LNCaP clone FGC (cell line): Measurements from ENCODE around the gene COX7B.
A peak's percentile ranks its signal among the peaks of the same experiment; 100 is the strongest.
"Not testable (repeated sequence)": the region's sequence is repeated elsewhere in the genome, so short reads cannot be mapped to it uniquely, and the experiment has no call there.

ENCODE experiments used
- DNase-seq: peaks from one replicate; pipeline ENCODE4 v3.0.0-alpha.2; 2011; ENCODE audit warnings: low read depth
- H3K4me3 ChIP-seq: 2 replicates; pipeline ENCODE4 v1.5.1; 2011; ENCODE audit warnings: mild to moderate bottlenecking, low read depth, low read length, control low read depth
- CTCF ChIP-seq: IDR thresholded peaks from 2 replicates; pipeline ENCODE4 v1.5.1; 2012; ENCODE audit warnings: mild to moderate bottlenecking; ENCODE audit not compliant: control insufficient read depth, insufficient read depth; ENCODE audit errors: extremely low read depth

Gene COX7B

DNA sequence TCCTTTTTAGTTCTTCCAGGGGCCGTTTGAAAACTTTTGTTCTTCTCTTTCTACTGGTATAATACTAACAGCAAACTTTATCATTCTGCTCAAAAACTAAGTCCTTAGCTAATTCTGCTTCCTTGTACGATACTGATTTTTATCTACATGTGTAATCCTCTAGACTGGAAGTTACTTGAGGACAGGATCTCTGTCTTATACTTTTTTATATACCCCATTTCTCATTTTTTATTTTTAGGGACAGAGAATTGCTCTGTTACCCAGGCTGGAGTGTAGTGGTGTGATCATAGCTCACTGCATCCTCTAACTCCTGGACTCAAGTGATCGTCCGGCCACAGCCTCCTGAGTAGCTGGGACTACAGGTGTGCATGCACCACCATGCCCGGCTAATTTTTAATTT lies 2.2 kb downstream of the COX7B start:
- no peak for TF ChIP-seq CTCF
- no peak overlapping the region for H3K4me3 ChIP-seq

GRCh38 chrX:77910108-77910840 lies 11.0 kb downstream of the COX7B start, which contains the start of gene ATP7A:
Gene ATP7A (plus strand): TSS chrX:77910693. CDS start chrX:77971642, 60,949 bp downstream.
- peak within 1 kb of the TSS; percentile 70 for H3K4me3 ChIP-seq
- peak; percentile 67 for DNase-seq
- TF ChIP-seq CTCF: peak; percentile 67

More for the DNA sequence above, 2.2 kb downstream of the COX7B start:
- no peak for DNase-seq

DNA sequence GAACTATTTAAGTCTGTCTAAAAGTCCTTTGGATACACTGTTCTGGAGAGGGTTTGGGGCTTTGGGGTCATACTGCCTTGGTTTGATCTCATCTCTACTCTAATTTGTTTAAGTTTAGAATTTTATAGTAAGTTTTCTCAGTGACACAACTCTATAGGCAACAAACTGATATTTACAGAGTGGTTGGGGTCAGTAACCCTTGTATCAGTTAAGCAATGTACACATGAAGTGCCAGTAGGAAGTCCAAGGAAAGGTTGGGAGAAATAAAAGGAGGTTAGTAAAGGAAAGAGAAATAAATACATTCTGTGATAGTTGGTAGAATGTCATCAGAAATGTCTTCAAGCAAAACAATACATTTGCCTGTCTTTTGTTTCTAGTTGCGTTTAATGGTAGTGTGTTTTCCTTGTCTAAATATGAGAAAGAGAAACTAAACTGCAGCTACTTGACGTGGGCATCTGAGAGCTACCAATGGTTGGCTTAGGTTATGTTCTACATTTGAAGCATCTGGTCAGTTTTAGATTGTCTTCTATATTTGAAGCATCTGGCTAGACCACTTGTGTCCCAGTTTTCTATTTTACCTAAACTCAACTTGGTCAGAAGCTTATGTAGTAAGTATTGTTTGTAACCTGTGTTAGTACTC lies 18.1 kb downstream of the COX7B start:
- TF ChIP-seq CTCF: no peak
- no peak overlapping the region for H3K4me3 ChIP-seq
- no peak for DNase-seq

GRCh38 chrX:77918568-77918967 lies 19.3 kb downstream of the COX7B start:
- no peak for TF ChIP-seq CTCF
- no peak for DNase-seq
- no peak overlapping the region for H3K4me3 ChIP-seq

- DNase-seq, H3K4me3 ChIP-seq: not testable (repeated sequence)
Measured at GRCh38 chrX:77919370-77919769, 20.1 kb downstream of the COX7B start.

DNA sequence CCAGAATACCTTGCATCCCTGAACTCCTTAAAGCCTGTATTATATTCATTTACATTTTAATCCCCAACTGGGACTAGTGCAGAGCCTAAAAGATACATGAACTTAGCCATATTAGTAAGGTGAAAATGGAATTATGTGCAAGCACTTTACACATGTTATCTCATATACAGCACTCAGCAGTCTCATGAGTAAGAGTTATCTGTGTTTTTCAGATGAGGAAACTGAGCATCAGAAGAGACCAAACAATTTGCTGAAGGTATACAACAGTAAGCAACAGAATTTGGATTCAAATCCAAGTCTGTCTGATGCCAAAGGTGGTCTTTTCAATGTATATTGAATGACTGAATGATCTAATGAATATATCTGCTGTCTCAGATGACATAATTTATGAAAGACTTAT lies 23.5 kb downstream of the COX7B start:
- no peak for DNase-seq
- no peak for TF ChIP-seq CTCF
- H3K4me3 ChIP-seq: no peak overlapping the region

GRCh38 chrX:77924320-77924859 lies 25.1 kb downstream of the COX7B start:
- no peak overlapping the region for H3K4me3 ChIP-seq
- no peak for DNase-seq
- TF ChIP-seq CTCF: no peak
